Sigmoid colon (tissue), 7 donors: Measurements from ENCODE around the gene NCLN. TPM values are rescaled to one million over a fixed set of nuclear protein-coding genes. Genes with fewer than 3 reads are reported as not detected.

Experiments
- DNase-seq: peaks from one replicate; pipeline ENCODE4 v3.0.0-alpha.2; 2019
- H3K27ac ChIP-seq, 4 donors: fragments of 200-600 bp; sonication (generic); one replicate each; pipeline ENCODE4 v1.5.1; 2016 to 2019; ENCODE audit warnings: mild to moderate bottlenecking in 1 of 4
- H3K27me3 ChIP-seq, 3 donors: fragments of 200-600 bp; sonication (generic); one replicate each; pipeline ENCODE4 v1.5.1; 2019; ENCODE audit warnings: mild to moderate bottlenecking in 1 of 3
- H3K36me3 ChIP-seq, 4 donors: fragments of 200-600 bp; sonication (generic); one replicate each; pipeline ENCODE4 v1.5.1; 2016 to 2019
- H3K4me1 ChIP-seq, 4 donors: fragments of 200-600 bp; sonication (generic); one replicate each; pipeline ENCODE4 v1.5.1; 2017 to 2019
- H3K4me3 ChIP-seq, 4 donors: fragments of 200-600 bp; sonication (generic); one replicate each; pipeline ENCODE4 v1.5.1; 2017 to 2019; ENCODE audit warnings: mild to moderate bottlenecking in 2 of 4, moderate library complexity in 1 of 4
- H3K9me3 ChIP-seq, 4 donors: fragments of 200-600 bp in 3 of 4; sonication (generic) in 3 of 4; one replicate each; pipeline versions ENCODE4 v1.5.1 to v1.6.1; 2013 to 2019
- EP300 ChIP-seq, 4 donors: sonication (generic); formaldehyde crosslinking; IDR thresholded peaks; one replicate each; pipeline ENCODE4 v1.6.1; 2017; ENCODE audit warnings: antibody characterized with exemption in 4 of 4
- POLR2A ChIP-seq, 2 donors: fragments of 450-650 bp; IDR thresholded peaks; one replicate each; pipeline ENCODE4 v1.6.1; 2016; ENCODE audit warnings: antibody characterized with exemption in 2 of 2, mild to moderate bottlenecking in 2 of 2, moderate library complexity in 2 of 2
- POLR2AphosphoS5 ChIP-seq, 4 donors: sonication (generic); formaldehyde crosslinking; IDR thresholded peaks; one replicate each; pipeline ENCODE4 v1.6.1; 2017; ENCODE audit warnings: antibody characterized with exemption in 4 of 4
- WGBS, 2 donors: extraction: QIAGEN DNeasy Blood & Tissue Kit; methylation state at CpG; one replicate each; pipeline ENCODE4 v1.1.7; 2013; 5-methylcytosine and 5-hydroxymethylcytosine counted together
- intact Hi-C: fragments of 100-400 bp; cut with DNase I; formaldehyde crosslinking; loops from one replicate; pipeline ENCODE4 v1.15.1; 2023
- polyA plus RNA-seq, 3 donors: library from polyadenylated mRNA; stranded (reverse); fragments of 200-250 nt; gene quantifications; one replicate each; pipeline ENCODE4 v1.2.3, GENCODE V29; 2013
- total RNA-seq, 4 donors: library from RNA; depleted of rRNA; stranded (reverse); fragments of >200 nt; gene quantifications; one replicate each; pipeline ENCODE4 v1.1.0, GENCODE V29; 2016
- TF ChIP-seq, protein P1 (sequence below), 4 experiments: fragments of 450-650 bp in 3 of 4; fragments of 200-600 bp in 1 of 4; IDR thresholded peaks; one replicate each; pipeline ENCODE4 v1.5.1; 2016 to 2019; ENCODE audit warnings: antibody characterized with exemption in 4 of 4, mild to moderate bottlenecking in 3 of 4, moderate library complexity in 2 of 4
- donor health status: healthy with polysubstance abuse.
- donor health status: Bipolar disorder and iron deficiency.
- donor health status: healthy.

NCLN gene
- total and polyA plus RNA-seq, 7 donors = 12.2 to 94.7 (median 16.1) TPM

DNA sequence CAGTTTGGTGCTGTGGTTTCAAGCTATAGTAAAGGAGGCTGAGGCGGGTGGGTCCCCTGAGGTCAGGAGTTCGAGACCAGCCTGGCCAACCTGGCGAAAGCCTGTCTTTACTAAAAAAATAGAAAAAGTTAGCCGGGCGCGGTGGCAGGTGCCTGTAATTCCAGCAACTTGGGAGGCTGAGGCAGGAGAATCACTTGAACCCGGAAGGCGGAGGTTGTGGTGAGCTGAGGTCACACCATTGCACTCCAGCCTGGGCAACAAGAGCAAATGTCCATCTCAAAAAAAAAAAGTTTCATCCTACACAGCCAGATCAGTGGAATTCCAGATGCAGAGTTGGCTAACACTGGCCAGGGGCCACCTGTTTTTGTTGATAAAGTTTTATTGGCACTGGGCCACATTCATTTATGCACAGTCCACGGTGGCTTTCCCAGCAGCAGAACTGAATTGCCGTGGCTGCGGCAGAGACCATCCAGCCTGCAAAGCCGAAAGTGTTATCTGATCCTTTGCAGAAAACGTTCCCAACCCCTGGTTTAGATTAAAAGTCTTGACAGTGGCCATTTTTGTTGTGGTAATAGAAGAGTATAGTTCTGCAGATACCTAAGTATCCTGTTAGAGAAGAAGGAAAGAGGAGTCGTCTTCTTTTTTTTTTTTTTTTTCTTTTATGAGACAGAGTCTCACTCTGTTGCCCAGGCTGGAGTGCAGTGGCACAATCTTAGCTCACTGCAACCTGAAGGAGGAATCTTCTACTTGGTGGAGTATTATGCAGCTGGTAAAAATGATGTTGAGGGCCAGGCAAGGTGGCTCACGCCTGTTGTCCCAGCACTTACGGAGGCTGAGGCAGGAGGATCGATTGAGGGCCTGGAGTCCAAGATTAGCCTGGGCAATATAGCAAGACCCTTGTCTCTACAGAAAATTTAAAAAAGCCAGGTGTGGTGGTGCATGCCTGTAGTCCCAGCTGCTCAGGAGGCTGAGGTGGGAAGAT is 8.7 kb downstream of the NCLN start:
- no peak overlapping the region for H3K27ac ChIP-seq
- no peaks in the 10 kb centered on the region for H3K4me1 ChIP-seq
- TF ChIP-seq POLR2A (IDR thresholded peaks at IDR 0.05) (no peak), EP300 (IDR thresholded peaks at IDR 0.05) (no peak), POLR2AphosphoS5 (IDR thresholded peaks at IDR 0.05) (no peak)
- TF ChIP-seq, protein P1, sequence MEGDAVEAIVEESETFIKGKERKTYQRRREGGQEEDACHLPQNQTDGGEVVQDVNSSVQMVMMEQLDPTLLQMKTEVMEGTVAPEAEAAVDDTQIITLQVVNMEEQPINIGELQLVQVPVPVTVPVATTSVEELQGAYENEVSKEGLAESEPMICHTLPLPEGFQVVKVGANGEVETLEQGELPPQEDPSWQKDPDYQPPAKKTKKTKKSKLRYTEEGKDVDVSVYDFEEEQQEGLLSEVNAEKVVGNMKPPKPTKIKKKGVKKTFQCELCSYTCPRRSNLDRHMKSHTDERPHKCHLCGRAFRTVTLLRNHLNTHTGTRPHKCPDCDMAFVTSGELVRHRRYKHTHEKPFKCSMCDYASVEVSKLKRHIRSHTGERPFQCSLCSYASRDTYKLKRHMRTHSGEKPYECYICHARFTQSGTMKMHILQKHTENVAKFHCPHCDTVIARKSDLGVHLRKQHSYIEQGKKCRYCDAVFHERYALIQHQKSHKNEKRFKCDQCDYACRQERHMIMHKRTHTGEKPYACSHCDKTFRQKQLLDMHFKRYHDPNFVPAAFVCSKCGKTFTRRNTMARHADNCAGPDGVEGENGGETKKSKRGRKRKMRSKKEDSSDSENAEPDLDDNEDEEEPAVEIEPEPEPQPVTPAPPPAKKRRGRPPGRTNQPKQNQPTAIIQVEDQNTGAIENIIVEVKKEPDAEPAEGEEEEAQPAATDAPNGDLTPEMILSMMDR (IDR thresholded peaks at IDR 0.05) = no peak
- intact Hi-C loops = no loop called here
- H3K36me3 ChIP-seq = peaks cover 0 to 38% (median 3%) of the 10 kb centered on the region in 4 donors
- no peaks in the 10 kb centered on the region for H3K9me3 ChIP-seq
- 90 to 91% methylated on average over 17 of the region's 17 CpGs for WGBS, 2 donors
- no peaks in the 10 kb centered on the region for H3K27me3 ChIP-seq
- H3K4me3 ChIP-seq = no peak overlapping the region
- no peak for DNase-seq

DNA sequence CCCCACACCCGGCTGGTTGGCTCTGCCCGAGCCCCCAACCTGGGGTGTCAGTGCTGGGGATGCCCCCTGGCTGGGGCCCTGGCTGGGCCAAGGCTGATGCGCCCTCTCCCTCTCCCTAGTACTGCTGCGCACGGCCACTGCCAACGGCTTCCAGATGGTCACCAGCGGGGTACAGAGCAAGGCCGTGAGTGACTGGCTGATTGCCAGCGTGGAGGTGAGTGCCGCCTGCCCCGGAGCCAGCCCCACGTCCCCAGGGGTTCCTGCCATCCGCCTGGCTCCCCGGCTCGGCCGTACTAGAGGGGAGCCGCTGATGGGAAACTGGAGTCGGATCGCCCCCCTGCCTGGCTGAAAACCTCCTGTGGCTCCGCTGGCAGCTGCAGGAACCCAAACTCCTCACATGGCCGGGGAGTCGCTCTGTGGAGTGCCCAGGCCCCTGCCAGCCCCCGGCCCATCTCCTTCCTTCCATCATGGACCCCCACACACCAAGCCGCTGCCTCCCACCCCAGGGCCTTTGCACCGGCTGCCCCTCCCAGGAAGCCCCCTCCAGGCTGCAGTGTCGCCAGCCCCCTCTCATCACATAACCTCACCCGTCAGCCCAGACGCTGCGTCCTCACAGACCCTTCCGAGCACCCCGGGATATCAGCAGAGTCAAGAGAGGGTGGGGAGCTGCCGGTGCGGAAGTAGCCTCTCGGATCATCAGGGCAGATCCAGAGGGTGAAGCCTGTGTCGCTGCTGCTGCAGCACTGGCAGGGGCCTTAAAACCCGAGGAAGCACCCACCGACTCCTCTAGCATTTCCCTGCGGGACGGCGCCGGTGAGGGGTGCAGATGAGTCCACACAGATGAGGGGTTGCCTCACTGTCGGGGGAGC is 10.6 kb downstream of the NCLN start:
- 95% methylated on average over 42 of the region's 42 CpGs for WGBS, 2 donors
- H3K36me3 ChIP-seq = peaks cover 0 to 44% (median 3%) of the 10 kb centered on the region in 4 donors
- intact Hi-C loops = no loop called here

DNA sequence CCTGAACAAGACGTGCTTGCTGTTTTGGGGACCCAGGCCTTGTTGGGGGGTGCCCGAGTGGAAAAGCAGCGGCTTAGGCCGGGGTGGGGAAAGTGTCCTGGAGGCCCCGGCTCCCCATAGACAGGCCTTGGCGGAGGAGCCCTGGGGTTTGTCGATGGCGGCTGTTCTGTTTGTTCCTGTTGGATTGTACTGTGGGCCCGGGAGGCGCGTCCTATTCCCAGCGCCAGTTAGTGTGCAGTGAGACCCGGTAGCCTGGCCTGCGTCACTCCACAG is 11.1 kb downstream of the NCLN start:
- H3K27me3 ChIP-seq = no peaks in the 10 kb centered on the region

More for the DNA sequence above, 10.6 kb downstream of the NCLN start:
- DNase-seq = no peak
- Histone ChIP-seq H3K4me3 (no peak overlapping the region), H3K27me3 (no peaks in the 10 kb centered on the region), H3K4me1 (no peaks in the 10 kb centered on the region), H3K27ac (no peak overlapping the region), H3K9me3 (no peaks in the 10 kb centered on the region)
- TF ChIP-seq POLR2AphosphoS5 (IDR thresholded peaks at IDR 0.05) = no peak
- TF ChIP-seq POLR2A (IDR thresholded peaks at IDR 0.05) = no peak
- TF ChIP-seq, protein P1 (IDR thresholded peaks at IDR 0.05) = no peak
- no peak for TF ChIP-seq EP300 (IDR thresholded peaks at IDR 0.05)

DNA sequence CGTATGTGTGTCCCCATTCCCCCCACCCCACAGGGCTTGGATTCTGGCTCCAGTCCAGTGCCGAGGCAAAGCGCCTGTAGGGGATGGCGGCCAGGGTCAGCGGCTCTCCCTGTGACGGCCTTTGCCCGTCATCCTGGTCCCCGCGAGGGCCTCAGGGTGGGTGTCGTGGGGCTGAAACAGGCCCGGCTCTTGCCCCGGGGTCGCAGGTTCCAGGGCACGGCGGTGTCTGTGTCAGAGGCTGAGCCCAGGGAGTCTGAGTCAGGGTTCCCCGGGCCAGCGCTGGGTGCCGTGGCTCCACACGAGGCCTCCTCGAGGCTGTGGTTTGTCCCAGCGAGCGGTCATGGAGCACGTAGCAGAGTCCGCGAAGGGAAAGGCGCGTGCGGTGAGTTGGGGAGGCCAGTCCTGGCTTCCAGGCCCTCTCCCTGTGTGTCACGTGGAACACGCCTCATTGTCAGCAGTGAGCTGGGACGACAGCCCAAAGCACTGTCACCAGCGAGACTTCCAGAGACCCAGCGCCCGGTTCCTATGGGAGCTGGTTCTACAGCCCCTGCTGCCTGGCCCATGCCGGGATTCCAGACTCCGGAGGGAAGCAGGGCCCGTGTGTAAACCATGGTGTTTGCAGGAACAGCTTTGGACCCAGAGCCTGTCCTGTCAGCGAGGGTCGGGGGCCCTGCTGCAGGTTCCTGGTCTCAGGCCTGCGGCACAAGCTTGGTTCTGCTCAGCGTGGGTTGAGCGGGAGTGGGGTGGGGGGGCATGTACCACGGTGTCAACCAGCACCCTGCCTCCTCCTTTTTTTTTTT is 13.4 kb downstream of the NCLN start:
- H3K36me3 ChIP-seq = peaks cover 0 to 36% (median 5%) of the 10 kb centered on the region in 4 donors

More for the DNA sequence above, 11.1 kb downstream of the NCLN start:
- no peaks in the 10 kb centered on the region for H3K9me3 ChIP-seq
- TF ChIP-seq EP300 (IDR thresholded peaks at IDR 0.05) (no peak), POLR2AphosphoS5 (IDR thresholded peaks at IDR 0.05) (no peak), POLR2A (IDR thresholded peaks at IDR 0.05) (no peak)
- TF ChIP-seq, protein P1 (IDR thresholded peaks at IDR 0.05) = no peak
- WGBS, 2 donors = 96 to 97% methylated on average over 14 of the region's 14 CpGs
- intact Hi-C loops = no loop called here
- peaks cover 0 to 44% (median 3%) of the 10 kb centered on the region in 4 donors for H3K36me3 ChIP-seq
- no peak overlapping the region for H3K27ac ChIP-seq
- no peak for DNase-seq
- H3K4me3 ChIP-seq = no peak overlapping the region
- H3K4me1 ChIP-seq = no peaks in the 10 kb centered on the region

More for the DNA sequence above, 13.4 kb downstream of the NCLN start:
- Histone ChIP-seq H3K27ac (no peak overlapping the region), H3K9me3 (no peaks in the 10 kb centered on the region), H3K4me3 (no peak overlapping the region), H3K4me1 (no peaks in the 10 kb centered on the region), H3K27me3 (no peaks in the 10 kb centered on the region)
- no peak for DNase-seq
- 93 to 95% methylated on average over 43 of the region's 43 CpGs for WGBS, 2 donors
- intact Hi-C loops = no loop called here
- TF ChIP-seq, protein P1 (IDR thresholded peaks at IDR 0.05) = no peak
- TF ChIP-seq POLR2AphosphoS5 (IDR thresholded peaks at IDR 0.05) (no peak), EP300 (IDR thresholded peaks at IDR 0.05) (no peak), POLR2A (IDR thresholded peaks at IDR 0.05) (no peak)
